ENCODE data around the gene PIEZO2. TPM values are rescaled to one million over a fixed set of nuclear protein-coding genes. Genes with fewer than 3 reads are reported as not detected.

Gene PIEZO2
- total and polyA plus RNA-seq, 2 of the 8 experiments (the other 6 are each of a cell fraction or from before 2014, with no cell fraction given): 4.7 to 16.5 TPM

DNA sequence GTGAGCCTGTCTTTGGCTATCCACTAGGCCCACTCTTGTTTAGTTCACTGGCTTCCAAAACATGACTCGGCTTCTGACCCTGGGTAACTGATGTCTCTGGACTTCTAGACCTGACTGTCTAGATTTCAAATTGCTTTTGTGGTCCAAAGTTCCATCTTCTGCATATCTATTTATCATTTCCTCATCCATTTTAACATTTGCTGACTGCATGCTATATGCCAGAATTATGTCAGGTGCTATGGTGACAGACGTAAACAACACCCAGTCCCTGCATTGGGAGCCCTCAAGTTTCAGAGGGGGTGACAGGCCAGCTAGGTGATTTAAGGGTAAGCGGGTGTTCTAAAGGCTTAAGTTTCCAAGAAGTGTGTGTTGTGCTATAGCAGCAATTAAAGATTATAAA is 140.9 kb downstream of the PIEZO2 start:
- 92% methylated on average over 3 of the region's 3 CpGs; no CpG with 5 or more reads in 1 of the 2 experiments for WGBS, 2 experiments (ENCODE audit: extremely low coverage in 1 of 2, insufficient coverage in 1 of 2, insufficient read length in 1 of 2, insufficient replicate concordance in 2 of 2, low coverage in 1 of 2, low lambda C conversion rate in 2 of 2, missing lambda C conversion rate in 1 of 2)
- Histone ChIP-seq H3K27me3 (replicated peaks in 1 of 4; ENCODE audit: control insufficient read depth in 3 of 4, extremely low read depth in 1 of 4, insufficient read depth in 3 of 4, low read length in 3 of 4) (no peaks in the 10 kb centered on the region), H3K36me3 (ENCODE audit: control insufficient read depth in 2 of 4, insufficient read depth in 4 of 4, low read length in 3 of 4) (no peaks in the 10 kb centered on the region), H3K23me2 (ENCODE audit: low read depth, low read length) (no peaks in the 10 kb centered on the region), H2BK5ac (ENCODE audit: low read depth, low read length) (no peak overlapping the region), H4K5ac (ENCODE audit: insufficient read length, low read depth, low read length) (no peak overlapping the region), H2BK15ac (ENCODE audit: low read length) (no peak overlapping the region), H3K79me1 (ENCODE audit: low read depth, low read length) (no peaks in the 10 kb centered on the region), H3K4me1 (replicated peaks in 1 of 4; ENCODE audit: control insufficient read depth in 3 of 4, insufficient read depth in 4 of 4, low read length in 3 of 4) (peaks cover 0 to 3% (median 0%) of the 10 kb centered on the region in 4 experiments; a peak in 1 of 7 replicates), H3K79me2 (ENCODE audit: control insufficient read depth in 1 of 2, insufficient read depth in 2 of 2, low read length in 2 of 2) (no peaks in the 10 kb centered on the region), H2BK120ac (replicated peaks; ENCODE audit: low read depth, low read length) (no peak overlapping the region), H3K9me3 (ENCODE audit: insufficient read depth in 2 of 2, low read depth in 1 of 2, low read length in 1 of 2) (no peaks in the 10 kb centered on the region), H4K8ac (ENCODE audit: extremely low read depth, insufficient read depth, low read length) (no peak overlapping the region), H2BK12ac (ENCODE audit: low read depth, low read length) (no peak overlapping the region), H4K91ac (replicated peaks; ENCODE audit: insufficient read length, low read length) (no peak overlapping the region), H3K56ac (replicated peaks; ENCODE audit: insufficient read length, low read depth, low read length) (no peak overlapping the region), H2AFZ (ENCODE audit: low read length) (no peak overlapping the region), H3K4me3 (ENCODE audit: extremely low read depth in 1 of 4, insufficient read depth in 2 of 4, low read depth in 3 of 4, low read length in 4 of 4) (no peak overlapping the region), H3K9ac (replicated peaks in 1 of 4; ENCODE audit: extremely low read depth in 1 of 4, low read depth in 3 of 4, low read length in 3 of 4) (no peak overlapping the region), H3K4me2 (ENCODE audit: insufficient read depth in 1 of 2, low read depth in 2 of 2, low read length in 2 of 2) (no peak overlapping the region), H3K23ac (ENCODE audit: insufficient read length) (no peak overlapping the region), H2AK5ac (ENCODE audit: low read depth, low read length) (no peak overlapping the region), H3K18ac (ENCODE audit: extremely low read depth, low read length) (no peak overlapping the region), H3K27ac (ENCODE audit: low read depth, low read length) (no peak overlapping the region), H2BK20ac (ENCODE audit: low read length) (no peak overlapping the region), H3K4ac (replicated peaks; ENCODE audit: insufficient read length, low read depth, low read length) (no peak overlapping the region), H4K20me1 (replicated peaks in 1 of 2; ENCODE audit: control insufficient read depth in 1 of 2, insufficient read depth in 2 of 2, low read length in 2 of 2) (no peaks in the 10 kb centered on the region), H3K14ac (ENCODE audit: insufficient read length) (no peak overlapping the region)
- CTCF ChIA-PET (ENCODE audit: partially characterized antibody): no interaction called here
- TF ChIP-seq KDM5A (IDR thresholded peaks at IDR 0.05; ENCODE audit: low read length): no peak
- no peak for TF ChIP-seq RAD21 (IDR thresholded peaks at IDR 0.05 in 1 of 2, conservative IDR thresholded peaks at IDR 0.05 in 1 of 2; ENCODE audit: low read depth in 2 of 2, low read length in 2 of 2)
- DNase-seq (ENCODE audit: low read depth in 1 of 2, low spot score in 2 of 2) (no peak), FAIRE-seq (no peak)
- POLR2A ChIA-PET (ENCODE audit: partially characterized antibody): no interaction called here
